Measurements from ENCODE around the gene SNU13. TPM values are rescaled to one million over a fixed set of nuclear protein-coding genes. Genes with fewer than 3 reads are reported as not detected.

Gene SNU13
- total RNA-seq, 1 donor from 2014 or later = 95.9 TPM

DNA sequence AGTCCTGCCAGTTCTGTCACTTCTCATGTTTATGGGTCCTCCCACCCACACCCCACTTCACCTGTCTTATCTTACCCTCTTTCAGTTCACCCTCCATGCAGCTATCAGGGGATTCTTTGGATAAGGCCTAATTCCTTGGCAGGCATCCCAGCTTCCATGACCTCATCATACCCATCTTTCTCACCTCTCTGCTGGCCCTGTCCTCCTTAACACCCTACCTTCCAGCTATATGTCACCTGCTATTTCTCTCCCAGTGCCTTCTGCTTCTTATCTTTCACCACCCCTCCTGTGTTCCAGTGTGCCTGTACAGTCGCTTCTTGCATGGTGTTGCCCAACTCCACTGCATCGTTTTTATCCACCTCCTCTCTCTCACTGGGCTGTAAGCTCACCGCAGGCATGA, 28.3 kb downstream of the SNU13 start:
- Histone ChIP-seq H3K27me3 (ENCODE audit: low read depth) (no peaks in the 10 kb centered on the region), H3K4me1 (no peaks in the 10 kb centered on the region), H3K27ac (no peak overlapping the region), H3K9me3 (no peaks in the 10 kb centered on the region), H3K36me3 (peaks cover 100% of the 10 kb centered on the region), H3K4me3 (no peak overlapping the region)
- TF ChIP-seq, protein P1, sequence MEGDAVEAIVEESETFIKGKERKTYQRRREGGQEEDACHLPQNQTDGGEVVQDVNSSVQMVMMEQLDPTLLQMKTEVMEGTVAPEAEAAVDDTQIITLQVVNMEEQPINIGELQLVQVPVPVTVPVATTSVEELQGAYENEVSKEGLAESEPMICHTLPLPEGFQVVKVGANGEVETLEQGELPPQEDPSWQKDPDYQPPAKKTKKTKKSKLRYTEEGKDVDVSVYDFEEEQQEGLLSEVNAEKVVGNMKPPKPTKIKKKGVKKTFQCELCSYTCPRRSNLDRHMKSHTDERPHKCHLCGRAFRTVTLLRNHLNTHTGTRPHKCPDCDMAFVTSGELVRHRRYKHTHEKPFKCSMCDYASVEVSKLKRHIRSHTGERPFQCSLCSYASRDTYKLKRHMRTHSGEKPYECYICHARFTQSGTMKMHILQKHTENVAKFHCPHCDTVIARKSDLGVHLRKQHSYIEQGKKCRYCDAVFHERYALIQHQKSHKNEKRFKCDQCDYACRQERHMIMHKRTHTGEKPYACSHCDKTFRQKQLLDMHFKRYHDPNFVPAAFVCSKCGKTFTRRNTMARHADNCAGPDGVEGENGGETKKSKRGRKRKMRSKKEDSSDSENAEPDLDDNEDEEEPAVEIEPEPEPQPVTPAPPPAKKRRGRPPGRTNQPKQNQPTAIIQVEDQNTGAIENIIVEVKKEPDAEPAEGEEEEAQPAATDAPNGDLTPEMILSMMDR (IDR thresholded peaks at IDR 0.05) = no peak
- intact Hi-C loops (cut with DNase I) = no loop called here
- DNase-seq = no peak
- ATAC-seq = no peak

DNA sequence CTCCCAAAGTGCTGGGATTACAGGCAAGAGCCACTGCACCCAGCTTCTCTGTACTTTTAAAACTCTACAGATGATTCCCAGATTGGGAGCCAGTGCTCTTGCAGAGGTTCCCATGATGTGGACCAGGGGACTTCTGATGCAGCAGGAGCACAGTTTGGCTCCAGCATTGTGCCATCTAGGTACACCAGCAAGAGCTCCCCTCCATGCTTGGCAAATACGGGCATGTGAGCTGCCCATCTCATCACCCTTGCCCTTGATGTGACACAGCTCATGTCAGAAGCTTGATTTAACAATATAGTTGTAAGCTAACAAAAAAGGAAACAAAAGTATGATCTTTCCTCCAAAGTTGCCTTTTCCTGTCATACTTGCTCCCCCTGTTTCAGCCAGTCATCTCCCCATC, 28.7 kb downstream of the SNU13 start:
- Histone ChIP-seq H3K4me3 (no peak overlapping the region), H3K27me3 (ENCODE audit: low read depth) (no peaks in the 10 kb centered on the region), H3K4me1 (no peaks in the 10 kb centered on the region), H3K36me3 (peaks cover 100% of the 10 kb centered on the region), H3K27ac (no peak overlapping the region), H3K9me3 (no peaks in the 10 kb centered on the region)
- TF ChIP-seq, protein P1 (IDR thresholded peaks at IDR 0.05) = no peak
- no peak for ATAC-seq
- intact Hi-C loops (cut with DNase I) = no loop called here
- no peak for DNase-seq

DNA sequence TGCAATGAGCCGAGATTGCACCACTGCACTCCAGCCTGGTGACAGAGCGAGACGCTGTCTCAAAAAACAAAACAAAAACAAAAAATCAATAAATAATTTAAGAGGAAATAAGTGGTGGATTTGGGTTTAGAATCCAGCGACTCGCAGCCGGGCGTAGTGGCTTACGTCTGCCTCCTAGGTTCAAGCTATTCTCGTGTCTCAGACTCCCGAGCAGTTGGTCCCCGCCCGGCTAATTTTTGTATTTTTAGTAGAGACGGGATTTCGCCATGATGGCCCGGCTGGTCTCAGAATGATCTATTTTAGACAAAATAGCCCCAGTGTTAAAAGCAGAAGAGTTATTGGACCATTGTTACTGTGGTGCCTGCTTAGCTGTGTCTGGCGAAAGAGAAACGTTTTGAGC, 29.8 kb downstream of the SNU13 start:
- TF ChIP-seq, protein P1 (IDR thresholded peaks at IDR 0.05) = no peak
- H3K27me3 ChIP-seq (ENCODE audit: low read depth) = no peaks in the 10 kb centered on the region
- H3K27ac ChIP-seq = no peak overlapping the region
- no peak for ATAC-seq
- no peaks in the 10 kb centered on the region for H3K9me3 ChIP-seq
- intact Hi-C loops (cut with DNase I) = no loop called here
- no peak for DNase-seq
- H3K36me3 ChIP-seq = peaks cover 100% of the 10 kb centered on the region
- no peak overlapping the region for H3K4me3 ChIP-seq
- H3K4me1 ChIP-seq = no peaks in the 10 kb centered on the region

DNA sequence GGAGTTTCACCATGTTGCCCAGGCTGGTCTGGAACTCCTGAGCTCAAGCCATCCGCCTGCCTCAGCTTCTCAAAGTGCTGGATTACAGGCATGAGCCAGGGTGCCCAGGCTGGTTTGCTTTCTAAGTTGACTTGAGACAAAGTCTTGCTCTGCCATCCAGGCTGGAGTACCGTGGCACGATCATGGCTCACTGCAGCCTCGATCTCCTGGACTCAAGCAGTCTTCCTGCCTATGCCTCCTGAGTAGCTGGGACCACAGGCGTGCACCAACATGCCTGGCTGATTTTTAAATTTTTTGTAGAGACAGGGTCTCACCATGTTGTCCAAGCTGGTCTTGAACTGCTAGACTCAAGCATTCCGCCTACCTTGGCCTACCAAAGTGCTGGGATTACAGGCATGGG, 31.0 kb downstream of the SNU13 start:
- Histone ChIP-seq H3K9me3 (no peaks in the 10 kb centered on the region), H3K4me1 (no peaks in the 10 kb centered on the region), H3K36me3 (peaks cover 100% of the 10 kb centered on the region), H3K27me3 (ENCODE audit: low read depth) (no peaks in the 10 kb centered on the region), H3K4me3 (no peak overlapping the region), H3K27ac (no peak overlapping the region)
- intact Hi-C loops (cut with DNase I) = no loop called here
- ATAC-seq (no peak), DNase-seq (no peak)
- TF ChIP-seq, protein P1 (IDR thresholded peaks at IDR 0.05) = no peak

DNA sequence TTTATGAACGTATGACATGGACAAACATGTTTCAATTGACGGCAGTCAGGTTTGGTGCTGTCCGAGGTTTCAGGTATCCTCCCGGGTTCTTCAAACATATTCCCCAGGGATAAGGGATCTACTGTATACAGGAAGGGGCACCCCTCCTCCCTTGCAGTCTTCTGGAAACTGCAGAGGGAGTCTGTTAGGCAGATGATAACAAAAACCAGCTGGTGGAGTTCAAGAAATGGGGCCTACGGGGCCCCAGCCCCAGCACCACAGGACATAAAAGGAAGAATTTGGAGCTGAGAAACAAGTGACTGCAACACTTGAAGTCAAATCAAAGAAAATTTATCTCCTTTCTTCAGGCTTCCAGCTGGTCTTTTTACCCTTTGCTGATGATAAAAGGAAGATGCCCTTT, 32.1 kb downstream of the SNU13 start:
- Histone ChIP-seq H3K27ac (no peak overlapping the region), H3K4me3 (no peak overlapping the region), H3K4me1 (no peaks in the 10 kb centered on the region), H3K36me3 (peaks cover 100% of the 10 kb centered on the region), H3K27me3 (ENCODE audit: low read depth) (no peaks in the 10 kb centered on the region), H3K9me3 (no peaks in the 10 kb centered on the region)
- DNase-seq (no peak), ATAC-seq (no peak)
- TF ChIP-seq, protein P1 (IDR thresholded peaks at IDR 0.05) = no peak
- intact Hi-C loops (cut with DNase I) = no loop called here

DNA sequence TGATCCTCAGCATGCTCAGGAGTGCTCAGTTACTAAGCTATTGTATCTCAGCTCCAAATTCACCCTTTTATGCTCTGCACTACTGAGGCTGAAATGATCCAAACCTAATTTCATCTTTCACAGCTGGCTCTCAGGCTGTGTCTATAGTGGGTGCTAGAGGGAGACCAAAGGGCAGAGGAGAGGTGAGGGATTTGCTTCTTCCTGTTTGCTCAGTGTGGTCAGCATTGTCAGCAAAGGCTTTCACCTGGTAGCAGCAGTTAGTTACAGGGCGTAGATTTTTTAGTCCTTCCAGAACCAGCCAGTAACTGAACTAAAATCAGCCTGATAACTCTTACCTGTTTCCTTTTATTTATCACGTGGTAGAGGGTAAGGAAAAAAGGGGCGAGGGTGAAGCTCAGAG, 34.3 kb downstream of the SNU13 start:
- Histone ChIP-seq H3K4me3 (no peak overlapping the region), H3K36me3 (peaks cover 100% of the 10 kb centered on the region), H3K4me1 (no peaks in the 10 kb centered on the region), H3K27me3 (ENCODE audit: low read depth) (no peaks in the 10 kb centered on the region), H3K27ac (no peak overlapping the region), H3K9me3 (no peaks in the 10 kb centered on the region)
- no peak for DNase-seq
- no peak for ATAC-seq
- TF ChIP-seq, protein P1 (IDR thresholded peaks at IDR 0.05) = no peak
- intact Hi-C loops (cut with DNase I) = no loop called here

Data from lower lobe of right lung (tissue), 2 donors.